ENCODE measurements around the gene GEN1.

GEN1 gene

GRCh38 chr2:17756668-17757067, 2.7 kb downstream of the GEN1 start:
- Histone ChIP-seq H4K20me1 (ENCODE audit: insufficient read depth, low read length) (peaks cover 7% of the 10 kb centered on the region; the same call in 1 of the 2 replicates), H3K9ac (ENCODE audit: low read depth, low read length) (no peak overlapping the region), H3K36me3 (ENCODE audit: insufficient read depth, low read length) (peaks cover 28% of the 10 kb centered on the region), H3K79me2 (ENCODE audit: insufficient read depth, low read length) (peaks cover 92% of the 10 kb centered on the region), H3K9me3 (ENCODE audit: insufficient read depth, low read length, severe bottlenecking) (no peaks in the 10 kb centered on the region), H3K4me1 (ENCODE audit: insufficient read depth, low read length) (peaks cover 40% of the 10 kb centered on the region), H3K27ac (ENCODE audit: low read length) (no peak overlapping the region), H3K27me3 (ENCODE audit: insufficient read depth, low read length, poor library complexity) (no peaks in the 10 kb centered on the region), H2AFZ (ENCODE audit: low read depth, low read length) (no peak overlapping the region), H3K4me2 (ENCODE audit: insufficient read depth, low read length) (peak overlapping the region; percentile 86; the same call in 1 of the 2 replicates), H3K4me3 (ENCODE audit: low read depth in 1 of 2, low read length in 2 of 2) (peak overlapping the region in 1 of 2 experiments; percentile 30; a peak in 1 of 4 replicates)
- TF ChIP-seq CTCF (IDR thresholded peaks at IDR 0.05; ENCODE audit: borderline replicate concordance, extremely low read depth, low read length, poor library complexity, severe bottlenecking) (no peak), EZH2 (IDR thresholded peaks at IDR 0.05; ENCODE audit: borderline replicate concordance, low read depth, low read length, severe bottlenecking) (no peak)
- DNase-seq: no peak
- no peak for ATAC-seq (ENCODE audit: insufficient read depth, low read depth)

DNA sequence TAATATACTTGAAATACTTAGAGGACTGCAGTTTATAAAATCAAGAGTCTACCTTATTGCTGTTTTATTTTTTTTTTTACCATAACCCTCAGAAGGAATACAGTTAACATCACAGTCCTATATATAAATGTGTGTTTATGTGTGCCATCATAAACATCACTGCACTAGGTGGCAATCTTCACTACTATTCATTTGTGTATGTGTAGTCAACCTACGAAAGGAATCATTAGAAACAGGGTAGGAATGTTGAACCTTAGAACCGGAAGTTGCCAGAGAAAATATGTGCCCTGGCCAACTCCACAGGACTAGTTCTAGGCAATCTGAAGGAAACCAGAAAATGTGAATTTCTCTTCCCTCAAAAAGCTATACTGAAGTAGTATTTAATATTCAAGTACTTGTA, 3.4 kb downstream of the GEN1 start:
- no peaks in the 10 kb centered on the region for H3K9me3 ChIP-seq (ENCODE audit: insufficient read depth, low read length, severe bottlenecking)
- H3K36me3 ChIP-seq (ENCODE audit: insufficient read depth, low read length): peaks cover 30% of the 10 kb centered on the region
- DNase-seq (no peak), ATAC-seq (ENCODE audit: insufficient read depth, low read depth) (no peak)
- H4K20me1 ChIP-seq (ENCODE audit: insufficient read depth, low read length): peaks cover 7% of the 10 kb centered on the region; the same call in 1 of the 2 replicates
- H3K4me2 ChIP-seq (ENCODE audit: insufficient read depth, low read length): peak overlapping the region; percentile 38
- no peak for TF ChIP-seq EZH2 (IDR thresholded peaks at IDR 0.05; ENCODE audit: borderline replicate concordance, low read depth, low read length, severe bottlenecking)
- no peak for TF ChIP-seq CTCF (IDR thresholded peaks at IDR 0.05; ENCODE audit: borderline replicate concordance, extremely low read depth, low read length, poor library complexity, severe bottlenecking)
- H2AFZ ChIP-seq (ENCODE audit: low read depth, low read length): no peak overlapping the region
- no peak overlapping the region for H3K27ac ChIP-seq (ENCODE audit: low read length)
- no peaks in the 10 kb centered on the region for H3K27me3 ChIP-seq (ENCODE audit: insufficient read depth, low read length, poor library complexity)
- peaks cover 34% of the 10 kb centered on the region for H3K4me1 ChIP-seq (ENCODE audit: insufficient read depth, low read length)
- no peak overlapping the region for H3K9ac ChIP-seq (ENCODE audit: low read depth, low read length)
- peaks cover 87% of the 10 kb centered on the region for H3K79me2 ChIP-seq (ENCODE audit: insufficient read depth, low read length)
- no peak overlapping the region for H3K4me3 ChIP-seq (ENCODE audit: low read depth in 1 of 2, low read length in 2 of 2)

DNA sequence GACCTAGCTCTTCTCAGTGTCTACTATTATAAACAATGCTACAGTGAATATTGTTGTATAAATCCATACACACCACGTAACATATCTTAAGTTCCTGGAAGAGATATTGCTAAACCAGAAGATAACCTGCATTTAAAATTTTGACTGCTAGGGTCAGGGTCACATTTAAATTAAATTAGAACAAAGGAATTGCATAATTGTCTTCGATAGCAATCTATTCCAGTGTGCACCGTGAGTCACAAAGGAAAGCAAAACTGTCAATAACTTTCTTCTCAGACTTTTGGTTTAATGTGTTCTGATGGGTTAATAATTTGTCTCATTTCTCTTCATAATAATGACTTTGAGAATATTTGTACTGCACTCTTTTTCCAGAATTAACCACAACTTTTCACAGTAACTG, 4.2 kb downstream of the GEN1 start:
- DNase-seq: no peak
- Histone ChIP-seq H3K4me2 (ENCODE audit: insufficient read depth, low read length) (no peak overlapping the region), H3K36me3 (ENCODE audit: insufficient read depth, low read length) (peaks cover 36% of the 10 kb centered on the region), H3K79me2 (ENCODE audit: insufficient read depth, low read length) (peaks cover 85% of the 10 kb centered on the region), H3K4me1 (ENCODE audit: insufficient read depth, low read length) (peaks cover 28% of the 10 kb centered on the region), H2AFZ (ENCODE audit: low read depth, low read length) (no peak overlapping the region), H3K4me3 (ENCODE audit: low read depth in 1 of 2, low read length in 2 of 2) (no peak overlapping the region), H3K27ac (ENCODE audit: low read length) (no peak overlapping the region), H3K27me3 (ENCODE audit: insufficient read depth, low read length, poor library complexity) (no peaks in the 10 kb centered on the region), H3K9ac (ENCODE audit: low read depth, low read length) (no peak overlapping the region), H4K20me1 (ENCODE audit: insufficient read depth, low read length) (peaks cover 7% of the 10 kb centered on the region; the same call in 1 of the 2 replicates), H3K9me3 (ENCODE audit: insufficient read depth, low read length, severe bottlenecking) (no peaks in the 10 kb centered on the region)
- ATAC-seq (ENCODE audit: insufficient read depth, low read depth): no peak
- TF ChIP-seq CTCF (IDR thresholded peaks at IDR 0.05; ENCODE audit: borderline replicate concordance, extremely low read depth, low read length, poor library complexity, severe bottlenecking) (no peak), EZH2 (IDR thresholded peaks at IDR 0.05; ENCODE audit: borderline replicate concordance, low read depth, low read length, severe bottlenecking) (no peak)

GRCh38 chr2:17759805-17760204, 5.9 kb downstream of the GEN1 start:
- Histone ChIP-seq H3K27me3 (ENCODE audit: insufficient read depth, low read length, poor library complexity) (no peaks in the 10 kb centered on the region), H2AFZ (ENCODE audit: low read depth, low read length) (no peak overlapping the region), H3K36me3 (ENCODE audit: insufficient read depth, low read length) (peaks cover 41% of the 10 kb centered on the region), H3K4me3 (ENCODE audit: low read depth in 1 of 2, low read length in 2 of 2) (no peak overlapping the region), H3K4me1 (ENCODE audit: insufficient read depth, low read length) (peaks cover 26% of the 10 kb centered on the region), H4K20me1 (ENCODE audit: insufficient read depth, low read length) (peaks cover 7% of the 10 kb centered on the region; the same call in 1 of the 2 replicates), H3K79me2 (ENCODE audit: insufficient read depth, low read length) (peaks cover 76% of the 10 kb centered on the region), H3K9me3 (ENCODE audit: insufficient read depth, low read length, severe bottlenecking) (no peaks in the 10 kb centered on the region), H3K27ac (ENCODE audit: low read length) (no peak overlapping the region), H3K9ac (ENCODE audit: low read depth, low read length) (no peak overlapping the region), H3K4me2 (ENCODE audit: insufficient read depth, low read length) (no peak overlapping the region)
- no peak for DNase-seq
- TF ChIP-seq CTCF (IDR thresholded peaks at IDR 0.05; ENCODE audit: borderline replicate concordance, extremely low read depth, low read length, poor library complexity, severe bottlenecking) (no peak), EZH2 (IDR thresholded peaks at IDR 0.05; ENCODE audit: borderline replicate concordance, low read depth, low read length, severe bottlenecking) (no peak)
- no peak for ATAC-seq (ENCODE audit: insufficient read depth, low read depth)

All from DND-41 (cell line).